H1 (cell line): Measurements from ENCODE around the gene FYB2. TPM values are rescaled to one million over a fixed set of nuclear protein-coding genes. Genes with fewer than 3 reads are reported as not detected.

Source experiments
- CBX8 ChIP-seq: fragments of 300-800, 300-1000 bp; sonication (generic); IDR thresholded peaks from 2 replicates; pipeline ENCODE4 v1.7.1; 2016; ENCODE audit warnings: low read depth, low read length, borderline replicate concordance
- NRF1 ChIP-seq: IDR thresholded peaks from 2 replicates; pipeline ENCODE4 v1.6.1; 2011; ENCODE audit warnings: mild to moderate bottlenecking, low read depth, low read length, improper control_type of control experiment
- SP1 ChIP-seq: IDR thresholded peaks from 2 replicates; pipeline ENCODE4 v1.6.1; 2011; ENCODE audit warnings: low read depth, low read length
- polyA plus RNA-seq, 7 experiments: library from polyadenylated mRNA; depleted of rRNA in 3 of 7; stranded (reverse) in 5 of 7; unstranded in 2 of 7; fragments of >200 nt in 5 of 7; fragments of 200-250 nt in 2 of 7; gene quantifications; 1 replicate in 5 of 7; 2 replicates in 1 of 7; 4 replicates in 1 of 7; pipeline versions ENCODE4 v1.2.1 to v1.2.3, GENCODE V29; 2011 to 2013; ENCODE audit warnings: missing spikeins in 2 of 7, mixed read lengths in 2 of 7
- total RNA-seq: library from RNA; stranded (reverse); fragmentation: NEBNext Ultra II Directional; extraction: Animal tissue kit (Norgen Biotek cat#: 25700); gene quantifications from 2 replicates; pipeline ENCODE4 v1.2.1, GENCODE V29; 2021
- TF ChIP-seq, protein P1 (sequence below): fragments of 300-600 bp; sonication (generic); IDR thresholded peaks from 2 replicates; pipeline ENCODE4 v1.7.1; 2012; ENCODE audit warnings: low read length, moderate library complexity, mild to moderate bottlenecking, inconsistent platforms; ENCODE audit not compliant: insufficient replicate concordance

Gene FYB2
- total and polyA plus RNA-seq, 2 of the 8 experiments (the other 6 are each of a cell fraction or from before 2014, with no cell fraction given), result 0.11 to 0.17 TPM

DNA sequence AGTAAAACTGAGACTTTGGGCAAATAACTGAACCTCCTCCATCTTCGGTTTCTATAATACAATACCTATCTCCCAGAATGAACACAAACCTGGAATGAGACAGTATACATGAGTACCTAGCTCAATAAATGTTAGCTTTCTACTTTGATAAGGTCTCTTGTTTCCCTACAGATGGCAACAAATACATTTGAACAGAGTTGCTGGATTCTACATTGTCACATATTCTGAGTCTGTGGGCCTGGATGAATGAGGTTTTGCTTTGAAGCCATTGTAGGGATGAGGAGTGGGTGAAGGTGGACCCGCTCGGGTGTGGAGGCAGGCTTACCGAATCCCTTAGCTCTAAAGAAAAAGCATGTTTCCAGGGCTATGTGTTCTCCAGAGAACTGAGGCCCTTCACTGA lies 13.9 kb upstream of the FYB2 start (continued):
- TF ChIP-seq CBX8 (no peak), SP1 (no peak), NRF1 (no peak)
- TF ChIP-seq, protein P1, sequence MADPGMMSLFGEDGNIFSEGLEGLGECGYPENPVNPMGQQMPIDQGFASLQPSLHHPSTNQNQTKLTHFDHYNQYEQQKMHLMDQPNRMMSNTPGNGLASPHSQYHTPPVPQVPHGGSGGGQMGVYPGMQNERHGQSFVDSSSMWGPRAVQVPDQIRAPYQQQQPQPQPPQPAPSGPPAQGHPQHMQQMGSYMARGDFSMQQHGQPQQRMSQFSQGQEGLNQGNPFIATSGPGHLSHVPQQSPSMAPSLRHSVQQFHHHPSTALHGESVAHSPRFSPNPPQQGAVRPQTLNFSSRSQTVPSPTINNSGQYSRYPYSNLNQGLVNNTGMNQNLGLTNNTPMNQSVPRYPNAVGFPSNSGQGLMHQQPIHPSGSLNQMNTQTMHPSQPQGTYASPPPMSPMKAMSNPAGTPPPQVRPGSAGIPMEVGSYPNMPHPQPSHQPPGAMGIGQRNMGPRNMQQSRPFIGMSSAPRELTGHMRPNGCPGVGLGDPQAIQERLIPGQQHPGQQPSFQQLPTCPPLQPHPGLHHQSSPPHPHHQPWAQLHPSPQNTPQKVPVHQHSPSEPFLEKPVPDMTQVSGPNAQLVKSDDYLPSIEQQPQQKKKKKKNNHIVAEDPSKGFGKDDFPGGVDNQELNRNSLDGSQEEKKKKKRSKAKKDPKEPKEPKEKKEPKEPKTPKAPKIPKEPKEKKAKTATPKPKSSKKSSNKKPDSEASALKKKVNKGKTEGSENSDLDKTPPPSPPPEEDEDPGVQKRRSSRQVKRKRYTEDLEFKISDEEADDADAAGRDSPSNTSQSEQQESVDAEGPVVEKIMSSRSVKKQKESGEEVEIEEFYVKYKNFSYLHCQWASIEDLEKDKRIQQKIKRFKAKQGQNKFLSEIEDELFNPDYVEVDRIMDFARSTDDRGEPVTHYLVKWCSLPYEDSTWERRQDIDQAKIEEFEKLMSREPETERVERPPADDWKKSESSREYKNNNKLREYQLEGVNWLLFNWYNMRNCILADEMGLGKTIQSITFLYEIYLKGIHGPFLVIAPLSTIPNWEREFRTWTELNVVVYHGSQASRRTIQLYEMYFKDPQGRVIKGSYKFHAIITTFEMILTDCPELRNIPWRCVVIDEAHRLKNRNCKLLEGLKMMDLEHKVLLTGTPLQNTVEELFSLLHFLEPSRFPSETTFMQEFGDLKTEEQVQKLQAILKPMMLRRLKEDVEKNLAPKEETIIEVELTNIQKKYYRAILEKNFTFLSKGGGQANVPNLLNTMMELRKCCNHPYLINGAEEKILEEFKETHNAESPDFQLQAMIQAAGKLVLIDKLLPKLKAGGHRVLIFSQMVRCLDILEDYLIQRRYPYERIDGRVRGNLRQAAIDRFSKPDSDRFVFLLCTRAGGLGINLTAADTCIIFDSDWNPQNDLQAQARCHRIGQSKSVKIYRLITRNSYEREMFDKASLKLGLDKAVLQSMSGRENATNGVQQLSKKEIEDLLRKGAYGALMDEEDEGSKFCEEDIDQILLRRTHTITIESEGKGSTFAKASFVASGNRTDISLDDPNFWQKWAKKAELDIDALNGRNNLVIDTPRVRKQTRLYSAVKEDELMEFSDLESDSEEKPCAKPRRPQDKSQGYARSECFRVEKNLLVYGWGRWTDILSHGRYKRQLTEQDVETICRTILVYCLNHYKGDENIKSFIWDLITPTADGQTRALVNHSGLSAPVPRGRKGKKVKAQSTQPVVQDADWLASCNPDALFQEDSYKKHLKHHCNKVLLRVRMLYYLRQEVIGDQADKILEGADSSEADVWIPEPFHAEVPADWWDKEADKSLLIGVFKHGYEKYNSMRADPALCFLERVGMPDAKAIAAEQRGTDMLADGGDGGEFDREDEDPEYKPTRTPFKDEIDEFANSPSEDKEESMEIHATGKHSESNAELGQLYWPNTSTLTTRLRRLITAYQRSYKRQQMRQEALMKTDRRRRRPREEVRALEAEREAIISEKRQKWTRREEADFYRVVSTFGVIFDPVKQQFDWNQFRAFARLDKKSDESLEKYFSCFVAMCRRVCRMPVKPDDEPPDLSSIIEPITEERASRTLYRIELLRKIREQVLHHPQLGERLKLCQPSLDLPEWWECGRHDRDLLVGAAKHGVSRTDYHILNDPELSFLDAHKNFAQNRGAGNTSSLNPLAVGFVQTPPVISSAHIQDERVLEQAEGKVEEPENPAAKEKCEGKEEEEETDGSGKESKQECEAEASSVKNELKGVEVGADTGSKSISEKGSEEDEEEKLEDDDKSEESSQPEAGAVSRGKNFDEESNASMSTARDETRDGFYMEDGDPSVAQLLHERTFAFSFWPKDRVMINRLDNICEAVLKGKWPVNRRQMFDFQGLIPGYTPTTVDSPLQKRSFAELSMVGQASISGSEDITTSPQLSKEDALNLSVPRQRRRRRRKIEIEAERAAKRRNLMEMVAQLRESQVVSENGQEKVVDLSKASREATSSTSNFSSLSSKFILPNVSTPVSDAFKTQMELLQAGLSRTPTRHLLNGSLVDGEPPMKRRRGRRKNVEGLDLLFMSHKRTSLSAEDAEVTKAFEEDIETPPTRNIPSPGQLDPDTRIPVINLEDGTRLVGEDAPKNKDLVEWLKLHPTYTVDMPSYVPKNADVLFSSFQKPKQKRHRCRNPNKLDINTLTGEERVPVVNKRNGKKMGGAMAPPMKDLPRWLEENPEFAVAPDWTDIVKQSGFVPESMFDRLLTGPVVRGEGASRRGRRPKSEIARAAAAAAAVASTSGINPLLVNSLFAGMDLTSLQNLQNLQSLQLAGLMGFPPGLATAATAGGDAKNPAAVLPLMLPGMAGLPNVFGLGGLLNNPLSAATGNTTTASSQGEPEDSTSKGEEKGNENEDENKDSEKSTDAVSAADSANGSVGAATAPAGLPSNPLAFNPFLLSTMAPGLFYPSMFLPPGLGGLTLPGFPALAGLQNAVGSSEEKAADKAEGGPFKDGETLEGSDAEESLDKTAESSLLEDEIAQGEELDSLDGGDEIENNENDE, result no peak
